BLaER1 treated with 17β-estradiol and CSF1 and Interleukin-3, amounts not matched to agents 10 nM and 100 nM (cell line): ENCODE data around the gene HHIPL2.

ENCODE experiments used
- H3K27ac ChIP-seq, 11 experiments: shearing (Covaris generic); formaldehyde crosslinking; 2 replicates each; pipeline ENCODE4 v1.8.1; 2022
- H3K27me3 ChIP-seq, 11 experiments: shearing (Covaris generic); formaldehyde crosslinking; 2 replicates each; pipeline ENCODE4 v1.8.1; 2022
- H3K36me3 ChIP-seq, 11 experiments: shearing (Covaris generic); formaldehyde crosslinking; 2 replicates each; pipeline ENCODE4 v1.8.1; 2022
- H3K4me1 ChIP-seq, 10 experiments: shearing (Covaris generic); formaldehyde crosslinking; 2 replicates each; pipeline ENCODE4 v1.8.1; 2022
- H3K4me2 ChIP-seq, 11 experiments: shearing (Covaris generic); formaldehyde crosslinking; 2 replicates each; pipeline ENCODE4 v1.8.1; 2022
- H3K4me3 ChIP-seq, 10 experiments: shearing (Covaris generic); formaldehyde crosslinking; 2 replicates each; pipeline ENCODE4 v1.8.1; 2022
- H3K9ac ChIP-seq, 11 experiments: shearing (Covaris generic); formaldehyde crosslinking; 2 replicates each; pipeline ENCODE4 v1.8.1; 2022
- H3K9me3 ChIP-seq, 11 experiments: shearing (Covaris generic); formaldehyde crosslinking; replicated peaks in 1 of 11; 2 replicates each; pipeline ENCODE4 v1.8.1; 2022
- H4K20me1 ChIP-seq, 11 experiments: shearing (Covaris generic); formaldehyde crosslinking; 2 replicates each; pipeline ENCODE4 v1.8.1; 2022
- Cebpa-rat ChIP-seq, 11 experiments: shearing (Covaris generic); IDR thresholded peaks; 2 replicates each; pipeline ENCODE4 v1.8.1; 2022

The HHIPL2 gene

DNA sequence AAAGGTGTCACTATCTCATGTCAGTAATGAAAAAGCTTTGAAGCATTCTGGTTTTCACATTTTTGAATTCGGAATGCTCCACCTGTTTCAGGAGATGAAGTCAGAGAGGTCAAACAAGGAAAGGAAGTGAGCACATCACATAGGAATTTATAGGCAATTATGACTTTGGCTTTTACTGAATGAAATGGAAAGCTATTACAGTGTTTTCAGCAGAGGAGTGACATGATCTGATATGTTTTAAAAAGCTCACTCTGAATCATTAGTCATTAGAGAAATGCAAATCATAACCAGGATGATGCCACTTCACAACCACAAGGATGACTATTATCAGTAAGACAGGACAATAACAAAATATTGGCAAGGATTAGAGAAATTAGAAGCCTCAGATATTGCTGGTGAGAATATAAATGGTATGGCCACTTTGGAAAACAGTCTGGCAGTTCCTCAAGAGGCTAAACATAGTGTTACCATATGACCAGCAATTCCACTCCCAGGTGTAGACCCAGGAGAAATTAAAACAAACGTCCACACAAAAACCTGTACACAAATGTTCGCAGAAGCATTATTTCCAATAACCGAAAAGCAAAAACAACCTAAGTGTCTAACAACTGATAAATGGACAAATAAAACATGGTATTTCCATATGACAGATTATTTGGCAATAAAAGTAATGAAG lies 34.3 kb upstream of the HHIPL2 start:
- Histone ChIP-seq H3K27me3 (no peaks in the 10 kb centered on the region), H4K20me1 (no peaks in the 10 kb centered on the region), H3K4me1 (peaks cover 33 to 59% (median 53%) of the 10 kb centered on the region in 10 experiments), H3K4me3 (peak overlapping the region in 4 of 10 experiments; percentile 3 to 57 (median 50); a peak in 3 of 20 replicates), H3K4me2 (peak overlapping the region; percentile 49 to 90 (median 81); a peak in 20 of 22 replicates), H3K9me3 (0 out of 22 replicates have a peak, but pooled peaks cover 0 to 5% (median 0%) of the 10 kb centered on the region in 11 experiments), H3K36me3 (peaks cover 32 to 97% (median 79%) of the 10 kb centered on the region in 11 experiments), H3K9ac (peak overlapping the region in 6 of 11 experiments; percentile 42 to 65 (median 52); a peak in 8 of 22 replicates), H3K27ac (peak overlapping the region; percentile 44 to 84 (median 77); a peak in 20 of 22 replicates)
- TF ChIP-seq Cebpa-rat (IDR thresholded peaks at IDR 0.05): no peak

DNA sequence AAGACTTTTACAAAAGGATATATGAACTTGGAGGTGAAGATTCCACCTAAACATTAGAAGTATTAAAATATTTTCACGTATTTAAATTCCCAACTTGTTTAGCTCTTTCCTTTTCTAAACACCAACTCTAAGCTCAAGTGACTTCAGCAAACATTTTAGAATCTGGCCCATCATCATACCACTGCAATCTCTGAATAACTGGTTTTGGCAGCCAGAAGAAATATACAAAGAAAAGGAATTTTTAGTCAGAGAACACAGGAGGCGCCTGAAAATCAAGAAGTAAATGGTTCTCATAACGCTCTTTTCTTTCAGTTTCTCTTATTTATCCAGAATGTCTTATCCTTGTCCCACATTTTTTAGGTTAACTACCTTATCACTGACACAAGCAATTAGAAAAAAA lies 31.4 kb upstream of the HHIPL2 start:
- H4K20me1 ChIP-seq: peaks cover 0 to 1% (median 0%) of the 10 kb centered on the region in 11 experiments; a peak in 1 of 22 replicates
- H3K36me3 ChIP-seq: peaks cover 48 to 98% (median 91%) of the 10 kb centered on the region in 11 experiments
- H3K4me2 ChIP-seq: no peak overlapping the region
- no peak for TF ChIP-seq Cebpa-rat (IDR thresholded peaks at IDR 0.05)
- no peak overlapping the region for H3K4me3 ChIP-seq
- H3K9me3 ChIP-seq: 0 out of 22 replicates have a peak, but pooled peaks cover 0 to 5% (median 0%) of the 10 kb centered on the region in 11 experiments
- no peaks in the 10 kb centered on the region for H3K27me3 ChIP-seq
- H3K4me1 ChIP-seq: peaks cover 24 to 32% (median 30%) of the 10 kb centered on the region in 10 experiments
- no peak overlapping the region for H3K9ac ChIP-seq
- no peak overlapping the region for H3K27ac ChIP-seq

DNA sequence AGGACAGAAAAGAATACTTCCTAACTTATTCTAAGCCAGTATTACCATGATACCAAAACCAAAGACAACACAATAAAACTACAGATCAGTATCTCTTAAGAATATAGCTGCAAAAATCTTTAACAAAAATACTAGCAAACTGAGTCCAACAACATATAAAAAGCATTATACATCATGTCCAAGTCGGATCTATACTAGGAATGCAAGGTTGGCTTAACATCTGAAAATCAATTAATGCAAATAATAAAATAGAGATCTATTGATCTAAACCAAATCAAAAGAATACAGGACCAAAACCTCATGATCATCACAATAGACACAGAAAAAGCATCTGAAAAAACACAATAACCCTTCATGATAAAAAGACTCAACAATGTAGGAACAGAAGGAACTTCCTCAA lies 22.9 kb upstream of the HHIPL2 start:
- Histone ChIP-seq H3K4me3 (no peak overlapping the region), H3K9ac (no peak overlapping the region), H3K36me3 (peaks cover 71 to 100% (median 92%) of the 10 kb centered on the region in 11 experiments), H3K9me3 (peaks cover 8 to 23% (median 18%) of the 10 kb centered on the region in 11 experiments; a peak in 14 of 22 replicates), H3K27ac (no peak overlapping the region), H3K4me2 (no peak overlapping the region), H3K27me3 (no peaks in the 10 kb centered on the region), H3K4me1 (peaks cover 0 to 10% (median 0%) of the 10 kb centered on the region in 10 experiments; a peak in 4 of 20 replicates), H4K20me1 (peaks cover 0 to 5% (median 0%) of the 10 kb centered on the region in 11 experiments; a peak in 3 of 22 replicates)
- TF ChIP-seq Cebpa-rat (IDR thresholded peaks at IDR 0.05): no peak

DNA sequence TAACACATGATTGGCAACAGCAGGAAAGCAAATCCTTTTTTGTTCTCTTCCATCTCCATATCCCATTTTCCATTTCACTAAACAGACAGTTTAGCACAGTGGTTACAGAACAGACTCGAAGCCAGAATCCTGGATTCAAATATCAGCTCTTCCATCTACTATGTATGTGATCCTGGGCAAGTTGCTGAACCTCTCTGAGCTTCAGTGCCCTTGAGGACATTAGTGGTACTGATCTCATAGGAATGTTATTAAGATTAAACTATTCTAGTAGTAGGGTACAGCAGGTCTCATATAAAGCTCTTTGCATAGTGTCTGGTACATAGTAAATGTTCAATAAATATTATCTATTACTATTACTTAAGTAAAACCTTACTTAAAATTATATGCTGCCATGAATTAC lies 13.8 kb upstream of the HHIPL2 start:
- Histone ChIP-seq H4K20me1 (peaks cover 0 to 5% (median 0%) of the 10 kb centered on the region in 11 experiments; a peak in 1 of 22 replicates), H3K4me1 (peaks cover 0 to 4% (median 0%) of the 10 kb centered on the region in 10 experiments; a peak in 2 of 20 replicates), H3K9me3 (no peaks in the 10 kb centered on the region), H3K4me2 (no peak overlapping the region), H3K36me3 (peaks cover 65 to 95% (median 80%) of the 10 kb centered on the region in 11 experiments), H3K27me3 (no peaks in the 10 kb centered on the region), H3K9ac (no peak overlapping the region), H3K4me3 (no peak overlapping the region), H3K27ac (no peak overlapping the region)
- TF ChIP-seq Cebpa-rat (IDR thresholded peaks at IDR 0.05): no peak

DNA sequence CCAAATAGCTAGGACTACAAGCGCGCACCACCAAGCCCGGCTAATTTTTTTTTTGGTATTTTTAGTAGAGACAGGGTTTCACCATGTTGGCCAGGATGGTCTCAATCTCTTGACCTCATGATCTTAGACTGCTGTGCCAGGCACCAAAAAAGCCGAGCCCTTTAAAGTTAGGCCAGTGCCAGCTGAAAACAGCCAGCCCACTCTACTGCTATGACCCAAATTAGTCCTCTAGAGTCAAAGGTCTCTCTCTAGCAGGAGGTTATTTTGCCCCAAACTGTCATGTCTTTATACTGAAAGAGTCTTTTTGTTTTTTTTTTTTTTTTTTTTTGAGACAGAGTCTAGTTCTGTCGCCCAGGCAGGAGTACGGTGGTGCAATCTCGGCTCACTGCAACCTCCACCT lies 9.7 kb upstream of the HHIPL2 start:
- no peak overlapping the region for H3K4me2 ChIP-seq
- no peaks in the 10 kb centered on the region for H4K20me1 ChIP-seq
- no peak for TF ChIP-seq Cebpa-rat (IDR thresholded peaks at IDR 0.05)
- H3K4me1 ChIP-seq: no peaks in the 10 kb centered on the region
- H3K36me3 ChIP-seq: peaks cover 59 to 88% (median 71%) of the 10 kb centered on the region in 11 experiments
- H3K9me3 ChIP-seq: no peaks in the 10 kb centered on the region
- no peak overlapping the region for H3K9ac ChIP-seq
- no peak overlapping the region for H3K27ac ChIP-seq
- no peaks in the 10 kb centered on the region for H3K27me3 ChIP-seq
- H3K4me3 ChIP-seq: no peak overlapping the region

DNA sequence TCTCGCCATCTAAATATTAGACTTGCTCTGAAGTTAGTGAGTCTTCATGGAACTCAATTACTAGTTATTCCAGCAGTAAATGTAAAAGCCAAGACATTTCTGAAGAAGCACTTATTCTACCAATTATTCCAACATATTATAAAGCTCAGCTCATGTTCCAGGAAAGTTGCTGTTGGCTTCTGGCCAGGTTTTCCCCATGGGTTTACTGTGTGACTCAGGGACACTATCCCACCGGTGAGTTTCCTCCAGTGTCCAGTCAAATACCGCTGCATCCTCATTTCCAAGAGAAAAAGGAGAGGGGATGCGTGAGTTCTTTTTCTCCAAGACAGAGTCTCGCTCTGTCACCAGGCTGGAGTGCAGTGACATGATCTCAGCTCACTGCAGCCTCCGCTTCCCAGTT lies 9.2 kb upstream of the HHIPL2 start:
- H3K27me3 ChIP-seq: no peaks in the 10 kb centered on the region
- H3K4me2 ChIP-seq: no peak overlapping the region
- no peak overlapping the region for H3K9ac ChIP-seq
- H4K20me1 ChIP-seq: no peaks in the 10 kb centered on the region
- no peak overlapping the region for H3K4me3 ChIP-seq
- no peak overlapping the region for H3K27ac ChIP-seq
- TF ChIP-seq Cebpa-rat (IDR thresholded peaks at IDR 0.05): no peak
- H3K36me3 ChIP-seq: peaks cover 58 to 84% (median 67%) of the 10 kb centered on the region in 11 experiments
- no peaks in the 10 kb centered on the region for H3K4me1 ChIP-seq
- no peaks in the 10 kb centered on the region for H3K9me3 ChIP-seq

DNA sequence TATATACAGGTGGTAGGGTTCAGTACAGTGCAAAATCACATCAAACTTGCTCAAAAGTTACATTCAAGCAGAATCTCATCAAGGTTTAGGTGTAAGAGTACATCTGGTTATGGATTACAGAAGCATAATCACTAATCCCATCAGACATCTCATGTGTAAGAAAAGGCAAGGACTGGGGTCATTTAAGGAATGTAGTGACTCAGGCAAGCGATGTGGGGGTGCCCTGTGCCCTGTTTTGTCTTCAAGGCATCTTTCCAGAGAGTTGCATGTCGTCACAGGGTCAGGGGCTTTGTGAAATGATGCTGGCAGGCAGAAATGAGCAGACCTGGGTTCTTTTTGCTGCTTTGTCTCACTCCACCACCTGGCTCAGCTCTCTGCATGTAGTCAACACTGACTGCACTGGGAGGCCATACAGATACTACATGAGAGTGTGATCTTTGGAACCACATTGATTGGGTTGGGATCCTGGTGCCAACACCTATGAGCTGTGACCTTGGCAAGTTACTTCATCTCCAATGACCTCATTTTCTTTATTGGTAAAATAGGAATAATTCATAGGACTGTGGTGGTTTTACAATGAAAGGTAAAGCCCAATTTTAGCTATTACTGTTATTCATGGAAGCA lies 8.2 kb upstream of the HHIPL2 start:
- Histone ChIP-seq H3K9ac (no peak overlapping the region), H3K27ac (no peak overlapping the region), H3K9me3 (no peaks in the 10 kb centered on the region), H3K4me2 (no peak overlapping the region), H3K4me1 (no peaks in the 10 kb centered on the region), H4K20me1 (no peaks in the 10 kb centered on the region), H3K4me3 (no peak overlapping the region), H3K36me3 (peaks cover 52 to 73% (median 57%) of the 10 kb centered on the region in 11 experiments), H3K27me3 (no peaks in the 10 kb centered on the region)
- no peak for TF ChIP-seq Cebpa-rat (IDR thresholded peaks at IDR 0.05)

DNA sequence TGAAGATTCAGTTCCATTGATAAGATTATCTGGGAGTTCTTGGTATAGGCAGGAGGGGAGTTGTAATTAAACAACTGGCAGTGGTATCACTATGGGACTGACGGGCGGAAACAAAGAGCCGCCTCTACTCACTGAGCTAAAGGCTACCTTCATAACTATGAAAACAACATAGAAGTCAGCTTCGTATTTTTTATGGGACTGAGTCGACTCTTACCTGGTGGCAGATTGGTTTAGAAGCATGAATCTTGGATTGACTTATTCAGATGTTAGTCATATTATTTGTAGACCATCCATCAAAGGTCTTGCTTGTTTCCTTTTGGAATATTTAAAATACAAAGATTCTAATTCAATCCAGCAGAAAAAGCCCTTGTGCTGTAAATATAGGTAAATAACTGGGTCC lies 6.3 kb upstream of the HHIPL2 start:
- Histone ChIP-seq H3K27ac (no peak overlapping the region), H3K9ac (no peak overlapping the region), H3K27me3 (no peaks in the 10 kb centered on the region), H3K36me3 (peaks cover 33 to 54% (median 38%) of the 10 kb centered on the region in 11 experiments), H3K4me3 (no peak overlapping the region), H3K4me2 (no peak overlapping the region), H3K4me1 (no peaks in the 10 kb centered on the region), H3K9me3 (no peaks in the 10 kb centered on the region), H4K20me1 (no peaks in the 10 kb centered on the region)
- TF ChIP-seq Cebpa-rat (IDR thresholded peaks at IDR 0.05): no peak

DNA sequence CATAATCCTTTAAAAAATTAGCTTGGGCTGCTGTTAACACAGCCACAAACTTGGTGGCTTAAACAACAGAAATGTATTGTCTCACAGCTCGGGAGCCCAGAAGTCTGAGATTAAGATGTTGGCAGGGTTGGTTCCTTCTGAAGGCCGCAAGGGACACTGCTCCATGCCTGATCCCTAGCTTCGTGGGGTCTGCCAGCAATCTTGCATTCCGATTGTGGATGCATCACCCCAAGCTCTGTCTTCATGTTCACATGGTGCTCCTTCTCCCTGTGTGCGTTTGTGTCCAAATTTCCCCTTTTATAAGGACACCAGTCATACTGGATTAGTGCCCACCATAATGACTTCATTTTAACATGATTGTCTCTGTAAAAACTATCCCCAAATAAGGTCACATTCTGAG lies 5.0 kb upstream of the HHIPL2 start:
- Histone ChIP-seq H3K27ac (no peak overlapping the region), H3K27me3 (no peaks in the 10 kb centered on the region), H3K4me2 (no peak overlapping the region), H3K9me3 (no peaks in the 10 kb centered on the region), H4K20me1 (no peaks in the 10 kb centered on the region), H3K9ac (no peak overlapping the region), H3K4me1 (no peaks in the 10 kb centered on the region), H3K36me3 (peaks cover 21 to 41% (median 29%) of the 10 kb centered on the region in 11 experiments), H3K4me3 (no peak overlapping the region)
- no peak for TF ChIP-seq Cebpa-rat (IDR thresholded peaks at IDR 0.05)
